HepG2 (cell line): ENCODE results near the gene ZNF239. TPM values are rescaled to one million over a fixed set of nuclear protein-coding genes. Genes with fewer than 3 reads are reported as not detected.

ENCODE experiments used
- ATAC-seq: fragments of 200-7000 bp; cut with Tn5 transposase; 3 replicates; pipeline ENCODE4 v1.9.1; 2020; ENCODE audit warnings: mild to moderate bottlenecking, moderate library complexity
- BruUV-seq: library from RNA; stranded (reverse); fragments of 400-500 nt; replicated peaks from 2 replicates; lab custom pipeline; 2021; lab: Mats Ljungman, UMichigan
- CTCF ChIA-PET: fragments of 300-600 bp; formaldehyde crosslinking; extraction: SDS; loops from one replicate; lab custom pipeline; 2021; ENCODE audit warnings: low total read pairs, inconsistent platforms, low intra/inter-chr PET ratio; lab: Yijun Ruan, JAX
- POLR2A ChIA-PET: fragments of 350-600 bp; sonication (Branson Sonifier 250); formaldehyde crosslinking; loops from one replicate; lab custom pipeline; 2020; ENCODE audit warnings: antibody characterized with exemption, inconsistent platforms; lab: Yijun Ruan, JAX
- DNase-seq: peaks from one replicate; pipeline ENCODE4 v3.0.0-alpha.2; 2015; ENCODE audit warnings: low spot score
- FAIRE-seq: peaks from 3 replicates; lab custom pipeline; 2011; peaks lifted over from hg19 to GRCh38; lab: Jason Lieb, UNC
- H2AFZ ChIP-seq: one replicate; pipeline ENCODE4 v1.6.1; 2011; ENCODE audit warnings: low read length, inconsistent platforms
- H3K27ac ChIP-seq: fragments of 300-600 bp; 3 replicates; pipeline ENCODE4 v1.8.0; 2011; ENCODE audit warnings: mixed run types, mild to moderate bottlenecking, mixed read lengths, low read length, inconsistent platforms; ENCODE audit not compliant: insufficient read depth; ENCODE audit errors: extremely low read length
- H3K27me3 ChIP-seq, 2 experiments: fragments of 200-600 bp in 1 of 2; 2 replicates in 1 of 2; 3 replicates in 1 of 2; pipeline versions ENCODE4 v1.6.0 to v1.8.0; 2011; ENCODE audit warnings: low read length in 2 of 2, mild to moderate bottlenecking in 2 of 2, moderate library complexity in 2 of 2, inconsistent platforms in 1 of 2; ENCODE audit not compliant: insufficient read depth in 2 of 2, control insufficient read depth in 1 of 2
- H3K36me3 ChIP-seq, 2 experiments: fragments of 200-600 bp in 1 of 2; replicated peaks in 1 of 2; 2 replicates in 1 of 2; 3 replicates in 1 of 2; pipeline versions ENCODE4 v1.5.1 to v1.8.0; 2011; ENCODE audit warnings: low read length in 2 of 2, inconsistent platforms in 1 of 2; ENCODE audit not compliant: insufficient read depth in 2 of 2, control insufficient read depth in 1 of 2
- H3K4me1 ChIP-seq: 2 replicates; pipeline ENCODE4 v1.5.1; 2012; ENCODE audit warnings: low read length, inconsistent platforms; ENCODE audit not compliant: insufficient read depth
- H3K4me2 ChIP-seq: 2 replicates; pipeline ENCODE4 v1.6.0; 2011; ENCODE audit warnings: low read depth, low read length, inconsistent platforms
- H3K4me3 ChIP-seq, 3 experiments: fragments of 200-600 bp in 1 of 3; sonication (generic), shearing (Covaris generic) in 1 of 3; replicated peaks in 1 of 3; 2 replicates each; pipeline ENCODE4 v1.5.1; 2011 to 2016; ENCODE audit warnings: low read length in 3 of 3, inconsistent platforms in 2 of 3, low read depth in 2 of 3, mild to moderate bottlenecking in 2 of 3, control low read depth in 1 of 3, mixed read lengths in 1 of 3; ENCODE audit not compliant: insufficient read depth in 1 of 3
- H3K79me2 ChIP-seq: one replicate; pipeline ENCODE4 v1.6.1; 2011; ENCODE audit warnings: low read length, inconsistent platforms; ENCODE audit not compliant: insufficient read depth
- H3K9ac ChIP-seq: 2 replicates; pipeline ENCODE4 v1.6.0; 2011; ENCODE audit warnings: mild to moderate bottlenecking, low read depth, low read length, inconsistent platforms; ENCODE audit not compliant: insufficient read depth
- H3K9me3 ChIP-seq: 2 replicates; pipeline ENCODE4 v1.5.1; 2012; ENCODE audit warnings: mild to moderate bottlenecking, low read length
- H4K20me1 ChIP-seq: 2 replicates; pipeline ENCODE4 v1.6.0; 2011; ENCODE audit warnings: inconsistent platforms, mild to moderate bottlenecking, low read length, moderate library complexity; ENCODE audit not compliant: insufficient read depth
- HMG20B ChIP-seq: conservative IDR thresholded peaks from 2 replicates; pipeline ENCODE4 v1.6.1; 2016; ENCODE audit warnings: missing genetic modification reagents, missing compliant biosample characterization
- HOXA5 ChIP-seq: sonication (generic); formaldehyde crosslinking; IDR thresholded peaks from 2 replicates; pipeline ENCODE4 v1.4.0; 2020; ENCODE audit warnings: missing genetic modification reagents
- JARID2 ChIP-seq: sonication (generic); formaldehyde crosslinking; IDR thresholded peaks from 2 replicates; pipeline ENCODE4 v1.8.1; 2023; ENCODE audit warnings: missing genetic modification reagents, inconsistent platforms; ENCODE audit not compliant: insufficient replicate concordance
- KLF13 ChIP-seq: sonication (generic); formaldehyde crosslinking; IDR thresholded peaks from 2 replicates; pipeline ENCODE4 v1.4.0; 2020; ENCODE audit warnings: mild to moderate bottlenecking, missing genetic modification reagents
- LBX2 ChIP-seq: sonication (generic); formaldehyde crosslinking; IDR thresholded peaks from 2 replicates; pipeline ENCODE4 v1.5.0; 2020; ENCODE audit warnings: missing genetic modification reagents, mild to moderate bottlenecking, borderline replicate concordance
- MAFG ChIP-seq: sonication (generic); formaldehyde crosslinking; IDR thresholded peaks from 2 replicates; pipeline ENCODE4 v1.5.1; 2020; ENCODE audit warnings: mild to moderate bottlenecking, missing genetic modification reagents
- NR2F1 ChIP-seq, 2 experiments: fragments of 450-650 bp in 1 of 2; formaldehyde crosslinking in 1 of 2; IDR thresholded peaks; 2 replicates each; pipeline versions ENCODE4 v1.5.0 to v1.6.1; 2016 to 2020; ENCODE audit warnings: mild to moderate bottlenecking in 1 of 2, missing compliant biosample characterization in 1 of 2, missing genetic modification reagents in 1 of 2, moderate library complexity in 1 of 2
- REL ChIP-seq: sonication (generic); formaldehyde crosslinking; conservative IDR thresholded peaks from 2 replicates; pipeline ENCODE4 v1.8.0; 2022; ENCODE audit warnings: mild to moderate bottlenecking, missing genetic modification reagents, moderate library complexity
- SATB2 ChIP-seq: sonication (generic); formaldehyde crosslinking; IDR thresholded peaks from 2 replicates; pipeline ENCODE4 v1.5.0; 2020; ENCODE audit warnings: missing genetic modification reagents
- TBP ChIP-seq: sonication (generic); formaldehyde crosslinking; IDR thresholded peaks from 2 replicates; pipeline ENCODE4 v1.5.0; 2020; ENCODE audit warnings: missing genetic modification reagents
- TCF12 ChIP-seq, 2 experiments: fragments of 450-650 bp in 1 of 2; sonication (generic) in 1 of 2; formaldehyde crosslinking in 1 of 2; IDR thresholded peaks; 2 replicates each; pipeline versions ENCODE4 v1.6.1 to v1.8.0; 2017 to 2022; ENCODE audit warnings: antibody characterized with exemption in 1 of 2, mild to moderate bottlenecking in 1 of 2, missing genetic modification reagents in 1 of 2, moderate library complexity in 1 of 2
- ZBTB2 ChIP-seq: sonication (generic); formaldehyde crosslinking; IDR thresholded peaks from 2 replicates; pipeline ENCODE4 v1.8.0; 2022; ENCODE audit warnings: low read depth, missing genetic modification reagents
- ZNF256 ChIP-seq: sonication (generic); formaldehyde crosslinking; conservative IDR thresholded peaks from 2 replicates; pipeline ENCODE4 v1.4.0; 2020; ENCODE audit warnings: missing genetic modification reagents
- ZNF3 ChIP-seq: IDR thresholded peaks from 2 replicates; pipeline ENCODE4 v1.7.0; 2017; ENCODE audit warnings: inconsistent platforms
- ZNF431 ChIP-seq: sonication (generic); formaldehyde crosslinking; IDR thresholded peaks from 2 replicates; pipeline ENCODE4 v1.9.0; 2022; ENCODE audit warnings: missing genetic modification reagents, low read depth, mild to moderate bottlenecking, borderline replicate concordance
- ZNF547 ChIP-seq: sonication (generic); formaldehyde crosslinking; IDR thresholded peaks from 2 replicates; pipeline ENCODE4 v1.5.1; 2020; ENCODE audit warnings: mild to moderate bottlenecking, missing genetic modification reagents
- ZNF747 ChIP-seq: sonication (generic); formaldehyde crosslinking; IDR thresholded peaks from 2 replicates; pipeline ENCODE4 v1.8.1; 2023; ENCODE audit warnings: missing genetic modification reagents, mild to moderate bottlenecking, borderline replicate concordance
- ZNF772 ChIP-seq: sonication (generic); formaldehyde crosslinking; IDR thresholded peaks from 2 replicates; pipeline ENCODE4 v1.5.0; 2020; ENCODE audit warnings: mild to moderate bottlenecking, missing genetic modification reagents
- ZSCAN9 ChIP-seq: IDR thresholded peaks from 2 replicates; pipeline ENCODE4 v1.6.1; 2016; ENCODE audit warnings: borderline replicate concordance
- WGBS: methylation state at CpG from one replicate; pipeline ENCODE4 v1.1.6; 2017; ENCODE audit warnings: low lambda C conversion rate; 5-methylcytosine and 5-hydroxymethylcytosine counted together
- in situ Hi-C: cut with HindIII; loops from 2 replicates; pipeline ENCODE4 v1.10.0; 2017; ENCODE audit warnings: low pct_unique_long_range_greater_than_20kb; ENCODE audit not compliant: extremely low pct_ligation_motif_present
- intact Hi-C: fragments of 100-400 bp; cut with micrococcal nuclease; formaldehyde crosslinking; loops from one replicate; pipeline ENCODE4 v1.10.0; 2022; ENCODE audit not compliant: unreplicated experiment
- polyA plus RNA-seq, 8 experiments: library from polyadenylated mRNA; depleted of rRNA in 3 of 8; stranded (reverse) in 7 of 8; unstranded in 1 of 8; fragments of >200 nt; fragmentation: Illumina TruSeq in 4 of 8; extraction: Trizol in 4 of 8; gene quantifications; 2 replicates each; pipeline versions ENCODE4 v1.2.1 to v1.2.3, GENCODE V29; 2011 to 2016; ENCODE audit warnings: low read depth in 4 of 8, missing spikeins in 1 of 8, mixed read lengths in 1 of 8; ENCODE audit not compliant: insufficient read depth in 1 of 8
- total RNA-seq, 5 experiments: library from RNA; depleted of rRNA; stranded (reverse); fragments of >200 nt; fragmentation: Illumina TruSeq; extraction: Trizol; gene quantifications; 2 replicates each; pipeline ENCODE4 v1.2.3, GENCODE V29; 2016; ENCODE audit warnings: low read depth in 1 of 5

The ZNF239 gene
- total and polyA plus RNA-seq, 2 of the 13 experiments (the other 11 are each of a cell fraction or from before 2014, with no cell fraction given): 0.05 TPM; not detected in 1

- TF ChIP-seq ZNF772: no peak
- TF ChIP-seq LBX2 (CRISPR knock-in tag): no peak
- no peak for TF ChIP-seq ZNF747 (CRISPR knock-in tag)
- TF ChIP-seq REL (CRISPR knock-in tag): no peak
- TF ChIP-seq JARID2 (CRISPR knock-in tag): no peak
- TF ChIP-seq ZNF547 (CRISPR knock-in tag): no peak
- TF ChIP-seq HMG20B (CRISPR knock-in tag): no peak
- no peak for TF ChIP-seq NR2F1 (CRISPR knock-in tag; IDR thresholded peaks at IDR 0.05)
- TF ChIP-seq ZNF256 (CRISPR knock-in tag): no peak
- TF ChIP-seq ZNF3: no peak
- no peak for TF ChIP-seq MAFG (CRISPR knock-in tag)
- TF ChIP-seq SATB2: no peak
- TF ChIP-seq TBP (CRISPR knock-in tag): no peak
- no peak for TF ChIP-seq ZBTB2 (CRISPR knock-in tag)
- TF ChIP-seq KLF13: no peak
- TF ChIP-seq HOXA5: no peak
- no peak for TF ChIP-seq ZSCAN9
- no peak for TF ChIP-seq TCF12 (IDR thresholded peaks at IDR 0.05)
- TF ChIP-seq TCF12 (CRISPR knock-in tag; IDR thresholded peaks at IDR 0.05): no peak
- TF ChIP-seq ZNF431: no peak
Observed at GRCh38 chr10:43570971-43571370, 3.4 kb downstream of the ZNF239 start.

More at GRCh38 chr10:43570971-43571370, 3.4 kb downstream of the ZNF239 start:
- Histone ChIP-seq H3K4me1 (no peaks in the 10 kb centered on the region), H3K36me3 (no peaks in the 10 kb centered on the region), H4K20me1 (no peaks in the 10 kb centered on the region), H3K9me3 (no peaks in the 10 kb centered on the region), H3K27ac (no peak overlapping the region), H2AFZ (no peak overlapping the region), H3K4me2 (no peak overlapping the region), H3K4me3 (no peak overlapping the region), H3K9ac (no peak overlapping the region), H3K79me2 (no peaks in the 10 kb centered on the region), H3K27me3 (no peaks in the 10 kb centered on the region)
- CTCF ChIA-PET: no interaction called here
- in situ Hi-C loops: no loop called here
- POLR2A ChIA-PET: no interaction called here
- no TSS peak for BruUV-seq
- FAIRE-seq (no peak), ATAC-seq (no peak), DNase-seq (no peak)
- intact Hi-C loops: no loop called here
- 0% methylated on average over 1 of the region's 1 CpG for WGBS
